HepG2 (cell line): Measurements from ENCODE around the gene CNP. TPM values are rescaled to one million over a fixed set of nuclear protein-coding genes. Genes with fewer than 3 reads are reported as not detected.

Experiments
- ATF6 ChIP-seq: sonication (generic); formaldehyde crosslinking; conservative IDR thresholded peaks from 2 replicates; pipeline ENCODE4 v1.4.0; 2020; ENCODE audit warnings: missing genetic modification reagents
- ATM ChIP-seq: fragments of 450-650 bp; IDR thresholded peaks from 2 replicates; pipeline ENCODE4 v1.7.1; 2017; ENCODE audit warnings: mild to moderate bottlenecking, borderline replicate concordance
- GATAD2A ChIP-seq: IDR thresholded peaks from 2 replicates; pipeline ENCODE4 v1.6.1; 2016
- IRF2 ChIP-seq: IDR thresholded peaks from 2 replicates; pipeline ENCODE4 v1.6.1; 2018; ENCODE audit warnings: missing genetic modification reagents, missing compliant biosample characterization
- KDM3A ChIP-seq: IDR thresholded peaks from 2 replicates; pipeline ENCODE4 v1.6.1; 2018; ENCODE audit warnings: low read depth, missing compliant biosample characterization
- KLF16 ChIP-seq, 2 experiments: sonication (generic) in 1 of 2; formaldehyde crosslinking in 1 of 2; IDR thresholded peaks; 2 replicates each; pipeline versions ENCODE4 v1.6.1 to v1.8.0; 2016 to 2023; ENCODE audit warnings: missing genetic modification reagents in 2 of 2, missing compliant biosample characterization in 1 of 2
- MAX ChIP-seq: IDR thresholded peaks from 2 replicates; pipeline ENCODE4 v1.6.1; 2012; ENCODE audit warnings: inconsistent platforms
- NRL ChIP-seq: sonication (generic); formaldehyde crosslinking; IDR thresholded peaks from 2 replicates; pipeline ENCODE4 v1.5.0; 2020; ENCODE audit warnings: missing genetic modification reagents, mild to moderate bottlenecking, moderate library complexity, borderline replicate concordance
- RAD21 ChIP-seq: fragments of 450-650 bp; formaldehyde crosslinking; IDR thresholded peaks from 2 replicates; pipeline ENCODE4 v1.5.0; 2020; ENCODE audit warnings: mild to moderate bottlenecking
- RBM39 ChIP-seq: fragments of 200-400 bp; formaldehyde crosslinking; IDR thresholded peaks from one replicate; pipeline ENCODE4 v1.6.1; 2018; ENCODE audit warnings: antibody characterized with exemption, mild to moderate bottlenecking, low read depth, low read length; ENCODE audit not compliant: poor library complexity, severe bottlenecking
- SMAD3 ChIP-seq: sonication (generic); formaldehyde crosslinking; IDR thresholded peaks from 2 replicates; pipeline ENCODE4 v1.4.0; 2020; ENCODE audit warnings: missing genetic modification reagents
- TEAD3 ChIP-seq: optimal IDR thresholded peaks from 2 replicates; pipeline ENCODE3; 2016; ENCODE audit warnings: borderline replicate concordance
- YY1 ChIP-seq: IDR thresholded peaks from 2 replicates; pipeline ENCODE4 v1.6.1; 2011; ENCODE audit warnings: low read length, low read depth, moderate library complexity, mild to moderate bottlenecking; ENCODE audit not compliant: insufficient read depth, insufficient replicate concordance
- ZBTB7A ChIP-seq: sonication (generic); formaldehyde crosslinking; IDR thresholded peaks from 2 replicates; pipeline ENCODE4 v1.8.0; 2022; ENCODE audit warnings: mild to moderate bottlenecking, missing genetic modification reagents
- ZMYM3 ChIP-seq: sonication (generic); formaldehyde crosslinking; IDR thresholded peaks from 2 replicates; pipeline ENCODE4 v1.5.1; 2020; ENCODE audit warnings: mild to moderate bottlenecking, missing genetic modification reagents
- ZNF292 ChIP-seq: sonication (generic); formaldehyde crosslinking; IDR thresholded peaks from 2 replicates; pipeline ENCODE4 v1.8.1; 2022; ENCODE audit warnings: mild to moderate bottlenecking, low read depth, missing genetic modification reagents, borderline replicate concordance
- ZNF407 ChIP-seq: sonication (generic); formaldehyde crosslinking; IDR thresholded peaks from one replicate; pipeline ENCODE4 v1.5.1; 2020; ENCODE audit warnings: mild to moderate bottlenecking, missing genetic modification reagents; ENCODE audit errors: not compliant biosample characterization
- ZNF501 ChIP-seq: sonication (generic); formaldehyde crosslinking; IDR thresholded peaks from 2 replicates; pipeline ENCODE4 v1.5.1; 2020; ENCODE audit warnings: mild to moderate bottlenecking, moderate library complexity, missing genetic modification reagents
- ZNF598 ChIP-seq: sonication (generic); formaldehyde crosslinking; IDR thresholded peaks from 2 replicates; pipeline ENCODE4 v1.5.1; 2020; ENCODE audit warnings: mild to moderate bottlenecking, missing genetic modification reagents, borderline replicate concordance
- polyA plus RNA-seq, 8 experiments: library from polyadenylated mRNA; depleted of rRNA in 3 of 8; stranded (reverse) in 7 of 8; unstranded in 1 of 8; fragments of >200 nt; fragmentation: Illumina TruSeq in 4 of 8; extraction: Trizol in 4 of 8; gene quantifications; 2 replicates each; pipeline versions ENCODE4 v1.2.1 to v1.2.3, GENCODE V29; 2011 to 2016; ENCODE audit warnings: low read depth in 4 of 8, missing spikeins in 1 of 8, mixed read lengths in 1 of 8; ENCODE audit not compliant: insufficient read depth in 1 of 8
- total RNA-seq, 5 experiments: library from RNA; depleted of rRNA; stranded (reverse); fragments of >200 nt; fragmentation: Illumina TruSeq; extraction: Trizol; gene quantifications; 2 replicates each; pipeline ENCODE4 v1.2.3, GENCODE V29; 2016; ENCODE audit warnings: low read depth in 1 of 5

Gene CNP
- total and polyA plus RNA-seq, 2 of the 13 experiments (the other 11 are each of a cell fraction or from before 2014, with no cell fraction given), result 97.2 to 161 TPM

GRCh38 chr17:41962768-41963434 lies 3.7 kb upstream of the CNP start (continued):
- TF ChIP-seq ATF6 (CRISPR knock-in tag) (0 out of 2 replicates have a peak, but pooled peaks have one; percentile 33), YY1 (peak; percentile 45), TEAD3 (peak; percentile 57), ZNF292 (CRISPR knock-in tag) (peak; percentile 70; the same call in 1 of the 2 replicates), ZNF598 (CRISPR knock-in tag) (peak; percentile 94; the same call in 1 of the 2 replicates), KDM3A (CRISPR knock-in tag) (peak; percentile 67; the same call in 1 of the 2 replicates), ATM (no peak), SMAD3 (0 out of 2 replicates have a peak, but pooled peaks have one; percentile 21), GATAD2A (peak; percentile 68), RBM39 (no peak), MAX (peak; percentile 49; the same call in 1 of the 2 replicates), IRF2 (CRISPR knock-in tag) (peak; percentile 44; the same call in 1 of the 2 replicates), NRL (CRISPR knock-in tag) (peak; percentile 49; the same call in 1 of the 2 replicates), ZBTB7A (CRISPR knock-in tag) (peak; percentile 85), ZNF501 (CRISPR knock-in tag) (peak; percentile 43; the same call in 1 of the 2 replicates), RAD21 (CRISPR knock-in tag) (peak; percentile 96), KLF16 (CRISPR knock-in tag; IDR thresholded peaks at IDR 0.05) (peak in 1 of 2 experiments; percentile 39; a peak in 1 of 4 replicates), ZMYM3 (CRISPR knock-in tag) (0 out of 2 replicates have a peak, but pooled peaks have one; percentile 30), ZNF407 (CRISPR knock-in tag) (peak; percentile 71)
